Nephron progenitor cell (in vitro differentiated cells): Measurements from ENCODE around the gene ATP1A1.

ENCODE experiments used
- DNase-seq: peaks from one replicate; pipeline ENCODE4 v3.0.0; 2021
- H3K27ac Mint-ChIP-seq: 2 replicates; pipeline ENCODE4 v1.8.0; 2021; ENCODE audit warnings: mild to moderate bottlenecking, moderate library complexity, mixed read lengths
- H3K27me3 Mint-ChIP-seq: 2 replicates; pipeline ENCODE4 v1.8.0; 2021; ENCODE audit warnings: mild to moderate bottlenecking, low read depth, mixed read lengths; ENCODE audit not compliant: poor library complexity
- H3K36me3 Mint-ChIP-seq: 2 replicates; pipeline ENCODE4 v1.8.0; 2021; ENCODE audit warnings: low read depth, mixed read lengths
- H3K4me1 Mint-ChIP-seq: 2 replicates; pipeline ENCODE4 v1.8.0; 2021; ENCODE audit warnings: mixed read lengths
- H3K4me3 Mint-ChIP-seq: 2 replicates; pipeline ENCODE4 v1.8.0; 2021; ENCODE audit warnings: mild to moderate bottlenecking, moderate library complexity, mixed read lengths
- H3K9me3 Mint-ChIP-seq: 2 replicates; pipeline ENCODE4 v1.8.0; 2021; ENCODE audit warnings: mild to moderate bottlenecking, moderate library complexity, mixed read lengths
- TF ChIP-seq, protein P1 (sequence below): fragments of 200-600 bp; sonication (generic); IDR thresholded peaks from 2 replicates; pipeline ENCODE4 v1.5.0; 2021; ENCODE audit warnings: antibody characterized with exemption

ATP1A1 gene

DNA sequence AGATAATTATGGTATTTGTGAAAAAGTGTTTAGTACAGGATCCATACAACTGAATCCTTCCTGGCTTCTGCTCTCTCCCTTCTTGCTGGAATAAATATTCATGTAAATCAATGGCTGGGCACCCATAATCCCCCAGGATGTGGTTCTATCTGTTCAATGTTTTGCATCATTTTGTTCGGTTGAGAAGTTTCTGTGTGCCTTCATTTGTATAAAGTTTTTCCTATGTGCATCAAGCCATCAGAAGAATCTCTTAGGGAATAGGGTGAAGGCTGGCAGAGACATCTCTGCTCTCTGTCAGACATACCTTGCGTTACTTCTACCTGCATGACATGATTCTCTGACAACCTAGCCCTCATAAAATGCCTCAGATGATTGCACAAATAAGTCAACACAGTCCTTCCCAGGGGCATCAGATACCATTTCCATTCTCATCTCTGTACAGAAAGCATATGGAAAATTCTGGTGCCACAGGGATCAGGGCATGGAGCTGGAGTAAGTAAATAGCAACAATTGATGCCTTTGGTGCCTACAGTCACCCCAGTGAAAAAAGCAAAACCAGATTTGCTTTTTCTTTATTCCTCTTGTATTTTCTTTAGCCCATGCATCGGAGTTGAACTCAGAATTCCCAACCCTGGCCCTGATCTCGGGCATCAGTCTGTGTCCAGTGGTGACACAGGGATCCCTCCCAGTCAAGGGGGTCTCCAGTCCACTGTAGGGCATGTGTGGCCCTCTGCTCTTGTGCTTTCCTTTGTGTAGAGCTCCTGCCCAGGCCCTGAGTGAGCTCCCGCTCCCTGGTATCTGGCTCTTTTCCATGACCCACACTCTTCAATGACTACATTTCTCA is 39.7 kb upstream of the ATP1A1 start:
- Mint-ChIP-seq H3K27me3 (peaks cover 4% of the 10 kb centered on the region), H3K4me1 (peaks cover 43% of the 10 kb centered on the region), H3K27ac (no peak overlapping the region), H3K36me3 (peaks cover 5% of the 10 kb centered on the region), H3K9me3 (peaks cover 6% of the 10 kb centered on the region), H3K4me3 (no peak overlapping the region)
- TF ChIP-seq, protein P1, sequence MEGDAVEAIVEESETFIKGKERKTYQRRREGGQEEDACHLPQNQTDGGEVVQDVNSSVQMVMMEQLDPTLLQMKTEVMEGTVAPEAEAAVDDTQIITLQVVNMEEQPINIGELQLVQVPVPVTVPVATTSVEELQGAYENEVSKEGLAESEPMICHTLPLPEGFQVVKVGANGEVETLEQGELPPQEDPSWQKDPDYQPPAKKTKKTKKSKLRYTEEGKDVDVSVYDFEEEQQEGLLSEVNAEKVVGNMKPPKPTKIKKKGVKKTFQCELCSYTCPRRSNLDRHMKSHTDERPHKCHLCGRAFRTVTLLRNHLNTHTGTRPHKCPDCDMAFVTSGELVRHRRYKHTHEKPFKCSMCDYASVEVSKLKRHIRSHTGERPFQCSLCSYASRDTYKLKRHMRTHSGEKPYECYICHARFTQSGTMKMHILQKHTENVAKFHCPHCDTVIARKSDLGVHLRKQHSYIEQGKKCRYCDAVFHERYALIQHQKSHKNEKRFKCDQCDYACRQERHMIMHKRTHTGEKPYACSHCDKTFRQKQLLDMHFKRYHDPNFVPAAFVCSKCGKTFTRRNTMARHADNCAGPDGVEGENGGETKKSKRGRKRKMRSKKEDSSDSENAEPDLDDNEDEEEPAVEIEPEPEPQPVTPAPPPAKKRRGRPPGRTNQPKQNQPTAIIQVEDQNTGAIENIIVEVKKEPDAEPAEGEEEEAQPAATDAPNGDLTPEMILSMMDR, result no peak
- no peak for DNase-seq

DNA sequence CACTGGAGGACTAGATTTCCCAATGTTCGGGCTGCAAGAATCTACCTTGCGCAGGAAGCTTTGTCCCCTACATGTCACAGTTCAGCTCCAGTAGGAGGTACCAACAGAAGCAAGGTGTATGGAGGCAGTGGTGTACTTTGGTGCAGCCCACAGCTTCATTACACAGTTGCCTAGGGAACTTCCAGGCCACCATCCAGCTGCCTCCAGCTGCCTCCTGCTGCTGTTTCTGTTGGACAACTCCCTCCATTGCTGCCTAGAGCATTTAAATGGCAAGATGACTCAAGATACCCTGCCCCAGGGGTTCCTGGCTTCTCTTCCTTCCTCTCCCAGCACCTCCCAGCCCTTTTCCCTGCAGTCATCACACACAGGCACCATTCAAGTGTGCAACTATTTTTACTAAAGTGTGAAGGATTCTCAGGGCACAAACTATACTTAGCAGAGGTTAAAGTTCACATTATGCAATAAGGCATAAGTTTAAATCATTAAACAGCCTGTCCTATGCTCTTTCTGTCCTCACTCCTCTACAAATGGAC is 39.0 kb upstream of the ATP1A1 start:
- TF ChIP-seq, protein P1, result no peak
- no peak overlapping the region for H3K27ac Mint-ChIP-seq
- H3K4me3 Mint-ChIP-seq, result no peak overlapping the region
- peaks cover 4% of the 10 kb centered on the region for H3K27me3 Mint-ChIP-seq
- peaks cover 43% of the 10 kb centered on the region for H3K4me1 Mint-ChIP-seq
- H3K9me3 Mint-ChIP-seq, result peaks cover 6% of the 10 kb centered on the region
- H3K36me3 Mint-ChIP-seq, result peaks cover 5% of the 10 kb centered on the region
- DNase-seq, result no peak

DNA sequence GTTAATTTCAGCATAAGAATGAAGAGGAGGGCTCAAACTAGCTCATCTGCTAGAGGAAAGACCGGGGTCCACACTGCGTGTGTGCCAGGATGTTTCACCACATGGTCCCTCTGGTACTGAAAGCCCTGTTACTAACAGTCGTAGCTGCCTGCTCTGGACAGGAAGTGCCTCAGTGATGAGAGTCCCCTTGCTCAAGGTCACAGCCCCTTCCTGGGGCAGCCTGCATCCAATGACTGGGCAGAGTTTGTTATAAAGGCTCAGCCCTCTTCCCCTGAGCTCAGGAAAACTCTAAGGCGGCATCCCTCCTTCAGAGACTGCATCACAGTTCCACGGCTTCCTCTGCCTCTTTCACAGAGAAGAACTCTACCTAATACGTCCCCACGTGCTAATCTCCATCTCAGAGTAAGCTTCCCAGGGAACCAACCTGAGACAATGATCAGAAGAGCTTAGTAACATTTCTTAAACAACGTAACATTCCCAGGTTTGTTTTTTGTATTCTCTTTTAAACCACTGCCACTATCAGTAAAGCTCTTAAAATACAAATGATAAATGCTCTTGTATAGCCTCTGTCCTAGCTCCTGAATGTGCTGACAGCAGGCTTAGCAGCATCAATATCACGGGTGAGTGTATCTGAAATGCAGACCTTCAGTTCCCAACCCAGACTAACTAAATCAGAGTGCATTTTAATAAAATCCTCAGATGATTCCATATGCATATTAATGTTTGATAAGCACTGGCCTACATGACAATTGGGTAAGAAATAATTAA is 38.0 kb upstream of the ATP1A1 start:
- TF ChIP-seq, protein P1, result no peak
- no peak for DNase-seq
- H3K4me1 Mint-ChIP-seq, result peaks cover 36% of the 10 kb centered on the region
- no peak overlapping the region for H3K4me3 Mint-ChIP-seq
- no peak overlapping the region for H3K27ac Mint-ChIP-seq
- H3K27me3 Mint-ChIP-seq, result peaks cover 4% of the 10 kb centered on the region
- peaks cover 5% of the 10 kb centered on the region for H3K36me3 Mint-ChIP-seq
- peaks cover 6% of the 10 kb centered on the region for H3K9me3 Mint-ChIP-seq

DNA sequence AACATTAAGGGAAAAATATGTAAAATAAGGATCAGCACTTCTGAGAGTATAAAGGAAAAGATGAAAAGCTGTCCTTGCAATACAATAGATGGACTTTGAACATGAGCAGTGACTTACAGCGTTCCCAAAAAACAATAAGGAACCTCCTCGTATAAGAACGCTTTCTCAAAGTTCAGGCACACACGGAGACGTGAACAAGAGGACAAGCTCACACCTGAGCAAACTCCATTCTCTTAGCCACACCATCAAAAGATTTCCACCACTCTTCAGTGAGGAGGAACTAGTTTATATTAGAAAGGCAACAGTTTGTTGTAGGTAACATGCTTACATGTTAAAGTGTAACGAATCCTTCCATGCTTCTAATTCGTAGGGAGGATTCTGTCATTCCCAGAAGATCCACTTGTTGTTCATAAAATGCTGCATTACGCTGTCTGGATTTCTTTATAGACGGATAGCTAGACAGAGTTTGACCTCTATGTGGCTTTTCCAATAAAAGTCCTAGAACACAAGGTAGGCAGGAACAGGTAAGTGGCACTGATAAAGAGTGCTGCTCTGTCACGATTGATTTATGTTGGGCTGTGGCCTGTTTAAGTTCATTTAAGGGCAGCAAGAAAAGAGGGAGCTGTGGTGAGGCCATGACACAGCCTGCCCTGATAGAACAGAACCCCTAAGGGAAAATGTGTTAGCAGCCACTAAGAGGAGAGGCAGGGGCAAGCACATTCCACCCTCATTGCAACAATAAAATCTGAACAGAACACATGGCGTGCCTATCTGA is 37.0 kb upstream of the ATP1A1 start:
- no peak overlapping the region for H3K27ac Mint-ChIP-seq
- peaks cover 4% of the 10 kb centered on the region for H3K27me3 Mint-ChIP-seq
- TF ChIP-seq, protein P1, result no peak

DNA sequence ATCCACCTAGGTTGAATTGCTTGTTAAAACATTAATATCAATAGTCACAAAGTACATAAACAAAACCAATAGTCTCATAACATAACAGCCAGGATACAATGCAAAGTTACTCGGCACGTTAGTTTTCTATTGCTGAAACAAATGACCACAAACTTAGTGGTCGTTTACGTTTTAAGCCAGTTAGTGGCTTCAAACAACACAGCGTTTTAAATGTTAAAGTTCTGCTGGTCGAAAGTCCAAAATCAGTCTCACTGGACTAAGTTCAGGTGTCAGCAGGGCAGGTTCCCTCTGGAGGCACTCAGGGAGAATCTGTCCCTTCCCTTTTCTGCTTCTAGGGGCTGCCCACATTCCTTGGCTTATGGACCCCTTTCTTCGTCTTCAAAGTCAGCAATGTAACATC is 35.6 kb upstream of the ATP1A1 start:
- Mint-ChIP-seq H3K4me3 (no peak overlapping the region), H3K9me3 (peaks cover 6% of the 10 kb centered on the region), H3K36me3 (peaks cover 5% of the 10 kb centered on the region), H3K27me3 (peaks cover 4% of the 10 kb centered on the region), H3K4me1 (peaks cover 22% of the 10 kb centered on the region), H3K27ac (no peak overlapping the region)
- TF ChIP-seq, protein P1, result no peak
- DNase-seq, result no peak

More for the DNA sequence above, 37.0 kb upstream of the ATP1A1 start:
- Mint-ChIP-seq H3K9me3 (peaks cover 6% of the 10 kb centered on the region), H3K4me3 (no peak overlapping the region), H3K4me1 (peaks cover 26% of the 10 kb centered on the region), H3K36me3 (peaks cover 5% of the 10 kb centered on the region)
- DNase-seq, result no peak
